CD4-positive, alpha-beta T cell (primary cell): ENCODE results near the gene RPUSD3. TPM values are rescaled to one million over a fixed set of nuclear protein-coding genes. Genes with fewer than 3 reads are reported as not detected.

Experiments used
- ATAC-seq: fragments of 200-7000 bp; cut with Tn5 transposase; one replicate; pipeline ENCODE4 v1.10.0; 2022; ENCODE audit warnings: mild to moderate bottlenecking; ENCODE audit not compliant: poor library complexity
- CTCF ChIA-PET: fragments of 350-600 bp; sonication (Branson Sonifier 250); formaldehyde crosslinking; loops from one replicate; lab custom pipeline; 2021; ENCODE audit warnings: antibody characterized with exemption, inconsistent platforms; lab: Charles Lee
- POLR2A ChIA-PET: fragments of 350-600 bp; sonication (Branson Sonifier 250); formaldehyde crosslinking; loops from one replicate; lab custom pipeline; 2021; ENCODE audit warnings: antibody characterized with exemption, inconsistent platforms; lab: Charles Lee
- DNase-seq, 14 experiments: peaks; one replicate each; pipeline ENCODE4 v3.0.0-alpha.2; 2013 to 2020; ENCODE audit warnings: mixed read lengths in 2 of 14
- H3K27ac ChIP-seq, 2 donors: one replicate each; pipeline versions ENCODE4 v1.5.1 to v1.7.0; 2013; ENCODE audit warnings: low read length in 2 of 2, low read depth in 1 of 2, mild to moderate bottlenecking in 1 of 2
- H3K27me3 ChIP-seq, 2 experiments: 1 replicate in 1 of 2; 2 replicates in 1 of 2; pipeline versions ENCODE4 v1.6.1 to v1.7.0; 2013; ENCODE audit warnings: low read length in 2 of 2, control low read depth in 1 of 2, mild to moderate bottlenecking in 1 of 2, moderate library complexity in 1 of 2; ENCODE audit not compliant: insufficient read depth in 2 of 2, control insufficient read depth in 1 of 2
- H3K36me3 ChIP-seq: one replicate; pipeline ENCODE4 v1.6.1; 2013; ENCODE audit warnings: low read length, control low read depth; ENCODE audit not compliant: insufficient read depth
- H3K4me1 ChIP-seq: one replicate; pipeline ENCODE4 v1.6.1; 2013; ENCODE audit warnings: low read length, control low read depth; ENCODE audit not compliant: insufficient read depth
- H3K4me3 ChIP-seq: one replicate; pipeline ENCODE4 v1.5.1; 2013; ENCODE audit warnings: mild to moderate bottlenecking, low read length, moderate library complexity
- H3K9me3 ChIP-seq, 2 experiments: 1 replicate in 1 of 2; 2 replicates in 1 of 2; pipeline versions ENCODE4 v1.6.1 to v1.7.0; 2013; ENCODE audit warnings: low read length in 2 of 2, mild to moderate bottlenecking in 2 of 2, control low read depth in 1 of 2, moderate library complexity in 1 of 2; ENCODE audit not compliant: control insufficient read depth in 1 of 2, insufficient read depth in 1 of 2
- H3K27ac Mint-ChIP-seq: one replicate; pipeline ENCODE4 v1.8.0; 2020; ENCODE audit warnings: mixed read lengths
- H3K27me3 Mint-ChIP-seq: one replicate; pipeline ENCODE4 v1.8.0; 2021; ENCODE audit warnings: mixed read lengths
- H3K36me3 Mint-ChIP-seq: one replicate; pipeline ENCODE4 v1.8.0; 2021; ENCODE audit warnings: low read depth, mixed read lengths
- H3K4me1 Mint-ChIP-seq: one replicate; pipeline ENCODE4 v1.8.0; 2021; ENCODE audit warnings: low read depth, mixed read lengths
- H3K4me3 Mint-ChIP-seq: one replicate; pipeline ENCODE4 v1.8.0; 2020; ENCODE audit warnings: mild to moderate bottlenecking, mixed read lengths
- H3K9me3 Mint-ChIP-seq: one replicate; pipeline ENCODE4 v1.8.0; 2020; ENCODE audit warnings: mixed read lengths
- CTCF ChIP-seq: fragments of 200-600 bp; IDR thresholded peaks from one replicate; pipeline ENCODE4 v1.8.0; 2022; ENCODE audit warnings: antibody characterized with exemption, mild to moderate bottlenecking
- intact Hi-C, 2 experiments: fragments of 100-400 bp; cut with DNase I in 1 of 2; cut with micrococcal nuclease in 1 of 2; formaldehyde crosslinking; loops; one replicate each; pipeline versions ENCODE4 v1.15.1 to v1.9.0; 2023 to 2025; cut with DNase I, micrococcal nuclease
- total RNA-seq, 174 experiments: library from RNA in 2 of 174; stranded (reverse) in 2 of 174; gene quantifications; one replicate each; pipeline ENCODE4 v1.2.3 and lab custom pipeline; 2021 to 2026

Gene RPUSD3
- total RNA-seq, 2 experiments from 2014 or later: 7.9 to 8.1 TPM

DNA sequence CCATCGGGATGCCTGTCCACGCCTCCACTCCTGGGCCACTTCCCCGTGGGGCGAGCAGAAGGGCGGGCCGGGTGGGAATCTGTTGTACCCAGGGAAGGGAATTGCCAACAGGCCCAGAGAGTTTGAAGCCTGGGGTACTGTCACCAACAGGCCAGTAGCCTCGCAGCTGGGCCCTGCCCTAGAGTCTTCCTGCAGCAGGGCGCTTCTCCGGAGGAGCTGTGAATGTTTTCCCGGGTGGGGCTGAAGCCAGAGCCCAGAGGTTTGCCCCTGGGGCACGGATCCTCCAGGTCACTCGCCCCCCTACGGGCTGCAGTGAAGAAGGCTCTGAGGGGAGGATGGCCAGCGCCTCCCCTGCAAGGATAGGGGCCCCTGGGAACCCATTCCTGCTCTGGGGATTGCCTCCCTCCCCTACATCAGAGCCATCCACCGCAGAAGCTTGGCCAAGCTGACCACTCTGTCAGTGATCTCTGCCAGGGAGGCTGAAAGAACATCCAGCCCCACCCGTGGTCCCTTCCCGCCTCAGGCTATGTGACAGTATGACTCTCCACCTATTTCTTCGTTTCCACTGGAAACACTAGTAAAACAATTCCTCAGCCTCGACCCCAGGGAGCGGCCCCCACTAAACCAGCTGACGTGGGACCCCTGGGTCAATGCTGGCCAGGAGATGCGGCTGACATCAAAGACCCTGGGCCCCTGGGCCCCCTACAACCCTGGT is 19.4 kb upstream of the RPUSD3 start:
- peaks cover 0 to 8% of the 10 kb centered on the region in 2 experiments for H3K9me3 ChIP-seq
- no peak overlapping the region for H3K27ac Mint-ChIP-seq
- TF ChIP-seq CTCF: no peak
- DNase-seq (no peak), ATAC-seq (no peak)
- no peaks in the 10 kb centered on the region for H3K36me3 ChIP-seq
- H3K27me3 ChIP-seq: peaks cover 11 to 17% of the 10 kb centered on the region in 2 experiments
- peaks cover 9% of the 10 kb centered on the region for H3K27me3 Mint-ChIP-seq
- ChIA-PET POLR2A (no interaction called here), CTCF (interaction anchor here (0.6 kb wide), 1 partner anchor 81 kb away, joined by 3 read pairs; no protein-coding TSS in a partner anchor)
- intact Hi-C loops: no loop called here
- no peak overlapping the region for H3K4me3 Mint-ChIP-seq
- no peak overlapping the region for H3K4me3 ChIP-seq
- no peaks in the 10 kb centered on the region for H3K36me3 Mint-ChIP-seq
- peaks cover 9% of the 10 kb centered on the region for H3K4me1 ChIP-seq
- H3K4me1 Mint-ChIP-seq: no peaks in the 10 kb centered on the region
- H3K9me3 Mint-ChIP-seq: no peaks in the 10 kb centered on the region
- no peak overlapping the region for H3K27ac ChIP-seq

- intact Hi-C loops: no loop called here
- Histone ChIP-seq H3K4me3 (no peak overlapping the region), H3K36me3 (no peaks in the 10 kb centered on the region), H3K27me3 (peaks cover 11 to 17% of the 10 kb centered on the region in 2 experiments), H3K9me3 (peaks cover 0 to 8% of the 10 kb centered on the region in 2 experiments), H3K27ac (no peak overlapping the region), H3K4me1 (peaks cover 9% of the 10 kb centered on the region)
- peak in 7 of 14 experiments; percentile 10 to 58 (median 30) for DNase-seq
- H3K27me3 Mint-ChIP-seq: peaks cover 9% of the 10 kb centered on the region
- no peaks in the 10 kb centered on the region for H3K36me3 Mint-ChIP-seq
- no peak for TF ChIP-seq CTCF
- no peak overlapping the region for H3K4me3 Mint-ChIP-seq
- no peaks in the 10 kb centered on the region for H3K4me1 Mint-ChIP-seq
- H3K27ac Mint-ChIP-seq: no peak overlapping the region
- ChIA-PET CTCF (no interaction called here), POLR2A (no interaction called here)
- peak; percentile 61 for ATAC-seq
- no peaks in the 10 kb centered on the region for H3K9me3 Mint-ChIP-seq
Measured at GRCh38 chr3:9862391-9863057, 18.7 kb upstream of the RPUSD3 start.

DNA sequence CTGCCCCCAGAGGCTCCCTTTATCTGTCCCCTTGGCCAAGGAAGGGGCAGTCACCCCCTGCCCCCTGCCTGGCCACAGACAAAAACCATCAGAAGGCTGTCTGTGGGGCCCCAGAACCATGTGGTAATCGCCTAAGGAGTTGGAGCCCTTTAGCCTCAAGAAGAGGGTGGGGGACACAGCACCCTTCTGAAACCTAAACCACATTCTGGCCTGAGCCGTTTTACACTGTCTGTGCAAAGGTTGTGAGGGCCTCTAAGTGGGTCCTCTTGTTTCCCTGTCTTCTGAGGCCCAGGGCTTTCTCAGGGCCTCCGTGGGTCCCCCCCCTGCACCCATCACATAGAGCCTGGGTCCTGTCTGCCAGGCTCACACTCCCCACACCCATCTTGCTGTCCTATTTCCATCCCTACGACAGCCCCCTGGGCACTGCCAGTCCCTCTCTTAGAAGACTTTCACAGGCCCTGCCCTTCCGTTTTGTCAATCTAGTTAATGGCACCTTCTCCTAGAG is 17.9 kb upstream of the RPUSD3 start:
- peaks cover 9% of the 10 kb centered on the region for H3K4me1 ChIP-seq
- DNase-seq (no peak), ATAC-seq (no peak)
- H3K4me3 ChIP-seq: no peak overlapping the region
- H3K27ac Mint-ChIP-seq: no peak overlapping the region
- no peaks in the 10 kb centered on the region for H3K4me1 Mint-ChIP-seq
- POLR2A ChIA-PET: no interaction called here
- no peak overlapping the region for H3K27ac ChIP-seq
- intact Hi-C loops: no loop called here
- no peak overlapping the region for H3K4me3 Mint-ChIP-seq
- H3K9me3 Mint-ChIP-seq: no peaks in the 10 kb centered on the region
- no peaks in the 10 kb centered on the region for H3K36me3 ChIP-seq
- peaks cover 9% of the 10 kb centered on the region for H3K27me3 Mint-ChIP-seq
- CTCF ChIA-PET: no interaction called here
- H3K27me3 ChIP-seq: peaks cover 11 to 17% of the 10 kb centered on the region in 2 experiments
- peaks cover 0 to 8% of the 10 kb centered on the region in 2 experiments for H3K9me3 ChIP-seq
- no peaks in the 10 kb centered on the region for H3K36me3 Mint-ChIP-seq
- no peak for TF ChIP-seq CTCF
